Thyroid gland (tissue), 4 donors: ENCODE data around the gene CUEDC2.

ENCODE experiments used
- CTCF ChIP-seq, 6 experiments: fragments of 200-600 bp in 3 of 6; fragments of 450-650 bp in 3 of 6; sonication (generic) in 3 of 6; IDR thresholded peaks; one replicate each; pipeline ENCODE4 v1.5.1; 2016 to 2019; ENCODE audit warnings: antibody characterized with exemption in 6 of 6, mild to moderate bottlenecking in 2 of 6, inconsistent platforms in 1 of 6, moderate library complexity in 1 of 6
- POLR2A ChIP-seq, 2 donors: fragments of 450-650 bp; IDR thresholded peaks; one replicate each; pipeline ENCODE4 v1.6.1; 2017; ENCODE audit warnings: antibody characterized with exemption in 2 of 2, mild to moderate bottlenecking in 2 of 2, moderate library complexity in 1 of 2

DNA sequence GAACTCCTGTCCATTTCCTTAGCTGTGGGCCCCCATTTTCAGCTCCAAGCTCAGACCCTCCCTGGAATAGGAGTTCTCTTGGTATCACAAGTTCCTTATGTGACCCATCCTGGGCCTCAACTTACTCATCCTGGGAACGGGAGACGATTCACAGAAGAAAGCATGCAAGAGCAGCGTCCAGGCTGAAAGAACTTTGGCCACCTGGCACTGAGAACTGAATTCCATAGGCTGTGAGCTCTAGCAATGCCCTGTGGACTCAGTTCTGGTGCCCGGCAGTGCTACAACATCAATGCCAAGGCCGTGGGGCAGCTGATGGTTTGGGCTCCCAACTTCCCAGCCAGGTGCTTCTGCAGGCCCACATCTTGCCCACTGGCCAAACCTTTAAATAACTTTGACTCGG is 3.9 kb upstream of the CUEDC2 start:
- no peak for TF ChIP-seq CTCF (IDR thresholded peaks at IDR 0.05)
- TF ChIP-seq POLR2A (IDR thresholded peaks at IDR 0.05), result no peak
